Measurements from ENCODE around the gene JARID2.

- TF ChIP-seq POLR2AphosphoS5 (IDR thresholded peaks at IDR 0.05; ENCODE audit: borderline replicate concordance, low read depth, low read length) (no peak), EZH2 (IDR thresholded peaks at IDR 0.05) (no peak)
Observed at GRCh38 chr6:15502446-15503345, 256.8 kb downstream of the JARID2 start.
